SW 1271 (cell line): Measurements from ENCODE around the gene NDRG2.

Experiments
- DNase-seq, 2 experiments: peaks; one replicate each; lab custom pipeline; 2025; lab: John Stamatoyannopoulos, UW

Gene NDRG2

DNA sequence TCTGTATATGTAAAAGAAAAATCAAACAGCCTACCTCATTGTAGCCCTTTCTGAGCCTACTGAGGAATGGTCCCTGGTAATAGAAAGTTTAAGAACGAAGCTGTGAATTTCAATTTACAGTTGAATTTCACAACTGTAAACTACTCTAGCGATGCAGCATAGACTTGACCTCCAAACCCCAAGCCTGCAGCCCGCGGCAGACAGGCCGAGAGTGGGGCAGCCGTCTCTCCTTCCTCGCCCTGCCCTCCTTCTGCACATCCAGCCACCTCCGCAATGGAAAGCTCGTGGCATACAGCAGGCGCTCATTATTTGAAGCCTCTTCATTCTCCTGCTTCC is 54.2 kb downstream of the NDRG2 start:
- DNase-seq, result no peak

DNA sequence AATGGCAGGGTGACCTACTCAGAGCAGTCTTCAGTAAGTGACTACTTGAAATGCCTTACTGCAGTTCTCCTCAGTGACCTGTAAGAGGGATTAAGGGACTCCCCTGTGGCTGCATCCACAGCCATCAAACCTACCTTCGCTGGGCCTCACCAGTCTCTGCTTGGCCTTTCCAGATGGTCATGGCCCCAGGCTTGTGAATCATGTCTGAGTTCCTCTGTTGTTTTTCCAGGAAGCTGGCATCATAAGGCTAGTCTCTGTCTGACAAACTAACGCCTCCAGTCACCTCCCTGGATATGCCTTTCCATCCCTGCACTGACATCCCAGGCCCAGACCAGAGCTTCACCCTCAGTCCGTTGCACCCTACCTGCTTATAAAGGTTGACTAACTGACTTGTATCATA is 55.5 kb downstream of the NDRG2 start:
- no peak for DNase-seq
